Liver (tissue), 3 donors: ENCODE results near the gene SBDS.
"Not testable (repeated sequence)": the region's sequence is repeated elsewhere in the genome, so short reads cannot be mapped to it uniquely, and the experiment has no call there.

Experiments
- EGR1 ChIP-seq, 2 donors: IDR thresholded peaks; 2 replicates each; pipeline ENCODE4 v1.6.1; 2016 to 2018; ENCODE audit warnings: antibody characterized with exemption in 2 of 2, low read depth in 2 of 2
- TAF1 ChIP-seq: conservative IDR thresholded peaks from 2 replicates; pipeline ENCODE4 v1.6.1; 2016; ENCODE audit warnings: antibody characterized with exemption, mild to moderate bottlenecking
- TF ChIP-seq, protein P1 (sequence below): fragments of 150-350 bp; IDR thresholded peaks from 2 replicates; pipeline ENCODE4 v1.5.1; 2017; ENCODE audit warnings: improper control_type of control experiment, low read depth, low read length; ENCODE audit not compliant: missing input control
- TF ChIP-seq, protein P2 (sequence below): IDR thresholded peaks from 2 replicates; pipeline ENCODE4 v1.6.1; 2016; ENCODE audit warnings: antibody characterized with exemption
- TF ChIP-seq, protein P3 (sequence below): IDR thresholded peaks from 2 replicates; pipeline ENCODE4 v1.6.1; 2016; ENCODE audit warnings: antibody characterized with exemption, mild to moderate bottlenecking
- donor health status: healthy.
- donor health status: healthy.

DNA sequence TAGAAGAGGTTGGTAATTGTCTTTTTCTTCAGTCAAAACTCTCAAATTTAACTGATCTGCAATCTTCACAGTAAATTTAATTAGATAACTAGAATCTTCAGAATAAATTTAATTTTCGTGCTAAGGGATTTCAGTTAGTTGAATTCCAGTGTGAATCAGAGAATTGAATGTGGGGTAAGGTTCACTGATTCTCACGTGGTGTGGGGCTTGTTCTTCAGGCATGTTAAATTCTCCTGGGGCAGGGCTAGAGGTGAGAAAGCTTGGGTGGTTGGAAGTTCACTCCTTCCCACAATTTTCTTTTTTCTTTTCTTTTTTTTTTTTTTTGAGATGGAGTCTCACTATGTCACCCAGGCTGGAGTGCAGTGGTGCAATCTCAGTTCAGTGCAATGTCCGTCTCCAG lies 14.3 kb upstream of the SBDS start:
- TF ChIP-seq, protein P1, sequence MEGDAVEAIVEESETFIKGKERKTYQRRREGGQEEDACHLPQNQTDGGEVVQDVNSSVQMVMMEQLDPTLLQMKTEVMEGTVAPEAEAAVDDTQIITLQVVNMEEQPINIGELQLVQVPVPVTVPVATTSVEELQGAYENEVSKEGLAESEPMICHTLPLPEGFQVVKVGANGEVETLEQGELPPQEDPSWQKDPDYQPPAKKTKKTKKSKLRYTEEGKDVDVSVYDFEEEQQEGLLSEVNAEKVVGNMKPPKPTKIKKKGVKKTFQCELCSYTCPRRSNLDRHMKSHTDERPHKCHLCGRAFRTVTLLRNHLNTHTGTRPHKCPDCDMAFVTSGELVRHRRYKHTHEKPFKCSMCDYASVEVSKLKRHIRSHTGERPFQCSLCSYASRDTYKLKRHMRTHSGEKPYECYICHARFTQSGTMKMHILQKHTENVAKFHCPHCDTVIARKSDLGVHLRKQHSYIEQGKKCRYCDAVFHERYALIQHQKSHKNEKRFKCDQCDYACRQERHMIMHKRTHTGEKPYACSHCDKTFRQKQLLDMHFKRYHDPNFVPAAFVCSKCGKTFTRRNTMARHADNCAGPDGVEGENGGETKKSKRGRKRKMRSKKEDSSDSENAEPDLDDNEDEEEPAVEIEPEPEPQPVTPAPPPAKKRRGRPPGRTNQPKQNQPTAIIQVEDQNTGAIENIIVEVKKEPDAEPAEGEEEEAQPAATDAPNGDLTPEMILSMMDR: not testable (repeated sequence)
- TF ChIP-seq, protein P2, sequence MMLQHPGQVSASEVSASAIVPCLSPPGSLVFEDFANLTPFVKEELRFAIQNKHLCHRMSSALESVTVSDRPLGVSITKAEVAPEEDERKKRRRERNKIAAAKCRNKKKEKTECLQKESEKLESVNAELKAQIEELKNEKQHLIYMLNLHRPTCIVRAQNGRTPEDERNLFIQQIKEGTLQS: not testable (repeated sequence)
- TF ChIP-seq TAF1; EGR1 (IDR thresholded peaks at IDR 0.05; ENCODE audit: low read depth in 2 of 2): not testable (repeated sequence)
- TF ChIP-seq, protein P3, sequence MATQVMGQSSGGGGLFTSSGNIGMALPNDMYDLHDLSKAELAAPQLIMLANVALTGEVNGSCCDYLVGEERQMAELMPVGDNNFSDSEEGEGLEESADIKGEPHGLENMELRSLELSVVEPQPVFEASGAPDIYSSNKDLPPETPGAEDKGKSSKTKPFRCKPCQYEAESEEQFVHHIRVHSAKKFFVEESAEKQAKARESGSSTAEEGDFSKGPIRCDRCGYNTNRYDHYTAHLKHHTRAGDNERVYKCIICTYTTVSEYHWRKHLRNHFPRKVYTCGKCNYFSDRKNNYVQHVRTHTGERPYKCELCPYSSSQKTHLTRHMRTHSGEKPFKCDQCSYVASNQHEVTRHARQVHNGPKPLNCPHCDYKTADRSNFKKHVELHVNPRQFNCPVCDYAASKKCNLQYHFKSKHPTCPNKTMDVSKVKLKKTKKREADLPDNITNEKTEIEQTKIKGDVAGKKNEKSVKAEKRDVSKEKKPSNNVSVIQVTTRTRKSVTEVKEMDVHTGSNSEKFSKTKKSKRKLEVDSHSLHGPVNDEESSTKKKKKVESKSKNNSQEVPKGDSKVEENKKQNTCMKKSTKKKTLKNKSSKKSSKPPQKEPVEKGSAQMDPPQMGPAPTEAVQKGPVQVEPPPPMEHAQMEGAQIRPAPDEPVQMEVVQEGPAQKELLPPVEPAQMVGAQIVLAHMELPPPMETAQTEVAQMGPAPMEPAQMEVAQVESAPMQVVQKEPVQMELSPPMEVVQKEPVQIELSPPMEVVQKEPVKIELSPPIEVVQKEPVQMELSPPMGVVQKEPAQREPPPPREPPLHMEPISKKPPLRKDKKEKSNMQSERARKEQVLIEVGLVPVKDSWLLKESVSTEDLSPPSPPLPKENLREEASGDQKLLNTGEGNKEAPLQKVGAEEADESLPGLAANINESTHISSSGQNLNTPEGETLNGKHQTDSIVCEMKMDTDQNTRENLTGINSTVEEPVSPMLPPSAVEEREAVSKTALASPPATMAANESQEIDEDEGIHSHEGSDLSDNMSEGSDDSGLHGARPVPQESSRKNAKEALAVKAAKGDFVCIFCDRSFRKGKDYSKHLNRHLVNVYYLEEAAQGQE: not testable (repeated sequence)
